ENCODE data around the gene KRCC1.
"Not testable (repeated sequence)": the region's sequence is repeated elsewhere in the genome, so short reads cannot be mapped to it uniquely, and the experiment has no call there.

The KRCC1 gene

GRCh38 chr2:88038263-88039105 lies 17.1 kb downstream of the KRCC1 start:
- peak; percentile 74 for DNase-seq (ENCODE audit: low read depth)

- DNase-seq (ENCODE audit: low read depth): no peak
These were observed 19.0 kb downstream of the KRCC1 start for GRCh38 chr2:88036606-88037005.

- no peak for DNase-seq (ENCODE audit: low read depth)
These were observed 19.4 kb downstream of the KRCC1 start for GRCh38 chr2:88036182-88036581.

- DNase-seq (ENCODE audit: low read depth): no peak
These were observed 23.4 kb downstream of the KRCC1 start for GRCh38 chr2:88032070-88032702.

- DNase-seq (ENCODE audit: low read depth): no peak
These were observed 26.7 kb downstream of the KRCC1 start for GRCh38 chr2:88028931-88029330.

- DNase-seq (ENCODE audit: low read depth): no peak
These were observed 27.7 kb downstream of the KRCC1 start for GRCh38 chr2:88027697-88028389.

GRCh38 chr2:88024509-88024908 lies 31.1 kb downstream of the KRCC1 start:
- DNase-seq (ENCODE audit: low read depth): no peak

- DNase-seq (ENCODE audit: low read depth): no peak
These were observed 33.0 kb downstream of the KRCC1 start for GRCh38 chr2:88022669-88022921.

GRCh38 chr2:88019985-88020384 lies 35.6 kb downstream of the KRCC1 start:
- no peak for DNase-seq (ENCODE audit: low read depth)

- no peak for DNase-seq (ENCODE audit: low read depth)
These were observed 36.7 kb downstream of the KRCC1 start for GRCh38 chr2:88018909-88019308.

- DNase-seq (ENCODE audit: low read depth): not testable (repeated sequence)
These were observed 37.3 kb downstream of the KRCC1 start for GRCh38 chr2:88018077-88018805.

- DNase-seq (ENCODE audit: low read depth): not testable (repeated sequence)
These were observed 37.9 kb downstream of the KRCC1 start for GRCh38 chr2:88017780-88018038.

- peak; percentile 16 for DNase-seq (ENCODE audit: low read depth)
These were observed 38.4 kb downstream of the KRCC1 start for GRCh38 chr2:88016960-88017779.

- DNase-seq (ENCODE audit: low read depth): peak; percentile 88
These were observed 39.3 kb downstream of the KRCC1 start, which contains the start of gene RNU2-63P for GRCh38 chr2:88016086-88016959. Gene RNU2-63P (minus strand): TSS chr2:88016547.

- no peak for DNase-seq (ENCODE audit: low read depth)
These were observed 44.6 kb downstream of the KRCC1 start for GRCh38 chr2:88011011-88011410.

- DNase-seq (ENCODE audit: low read depth): no peak
These were observed 45.4 kb downstream of the KRCC1 start for GRCh38 chr2:88010136-88010535.

- no peak for DNase-seq (ENCODE audit: low read depth)
These were observed 48.6 kb downstream of the KRCC1 start for GRCh38 chr2:88006912-88007439.

GRCh38 chr2:88005776-88006175 lies 49.8 kb downstream of the KRCC1 start:
- DNase-seq (ENCODE audit: low read depth): no peak

- no peak for DNase-seq (ENCODE audit: low read depth)
These were observed 52.4 kb downstream of the KRCC1 start for GRCh38 chr2:88003074-88003755.

GRCh38 chr2:88002359-88002707 lies 53.2 kb downstream of the KRCC1 start:
- no peak for DNase-seq (ENCODE audit: low read depth)
